Skeletal muscle satellite cell (primary cell): Measurements from ENCODE around the gene MYLIP.

Experiments
- H3K27me3 ChIP-seq: 2 replicates; pipeline ENCODE4 v1.7.0; 2013; ENCODE audit warnings: low read length; ENCODE audit not compliant: control insufficient read depth, insufficient read depth
- H3K36me3 ChIP-seq: 2 replicates; pipeline ENCODE4 v1.7.0; 2013; ENCODE audit warnings: mild to moderate bottlenecking, control low read depth, low read length; ENCODE audit not compliant: insufficient read depth
- H3K4me1 ChIP-seq: 2 replicates; pipeline ENCODE4 v1.7.0; 2013; ENCODE audit warnings: low read length; ENCODE audit not compliant: control insufficient read depth, insufficient read depth
- H3K4me2 ChIP-seq: 2 replicates; pipeline ENCODE4 v1.7.0; 2013; ENCODE audit warnings: mild to moderate bottlenecking, low read length
- H3K4me3 ChIP-seq: 2 replicates; pipeline ENCODE4 v1.7.0; 2013; ENCODE audit warnings: low read length
- H3K9ac ChIP-seq: 2 replicates; pipeline ENCODE4 v1.7.0; 2013; ENCODE audit warnings: mild to moderate bottlenecking, low read depth, low read length, moderate library complexity
- H3K9me3 ChIP-seq: replicated peaks from 2 replicates; pipeline ENCODE4 v1.7.0; 2013; ENCODE audit warnings: mild to moderate bottlenecking, control low read depth, low read length

MYLIP gene

DNA sequence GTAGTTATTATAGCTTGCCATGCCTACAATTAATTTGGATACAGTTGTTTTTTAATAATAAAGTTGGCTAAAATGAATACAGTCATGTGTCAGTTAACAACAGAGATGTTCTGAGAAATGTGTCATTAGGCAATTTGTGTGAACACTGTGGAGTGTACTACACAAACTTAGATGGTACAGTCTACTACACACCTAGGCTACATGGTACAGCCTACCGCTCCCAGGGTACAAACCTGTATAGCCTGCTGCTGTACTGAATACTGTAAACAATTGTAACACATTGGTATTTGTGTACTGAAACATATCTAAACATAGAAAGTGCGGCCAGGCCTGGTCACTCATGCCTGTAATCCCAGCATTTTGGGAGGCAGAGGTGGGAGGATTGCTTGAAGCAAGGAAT, 50.2 kb downstream of the MYLIP start:
- no peaks in the 10 kb centered on the region for H3K27me3 ChIP-seq
- H3K4me2 ChIP-seq = no peak overlapping the region
- H3K9me3 ChIP-seq = no peaks in the 10 kb centered on the region
- no peaks in the 10 kb centered on the region for H3K36me3 ChIP-seq
- H3K9ac ChIP-seq = no peak overlapping the region
- H3K4me3 ChIP-seq = no peak overlapping the region
- H3K4me1 ChIP-seq = peaks cover 8% of the 10 kb centered on the region

DNA sequence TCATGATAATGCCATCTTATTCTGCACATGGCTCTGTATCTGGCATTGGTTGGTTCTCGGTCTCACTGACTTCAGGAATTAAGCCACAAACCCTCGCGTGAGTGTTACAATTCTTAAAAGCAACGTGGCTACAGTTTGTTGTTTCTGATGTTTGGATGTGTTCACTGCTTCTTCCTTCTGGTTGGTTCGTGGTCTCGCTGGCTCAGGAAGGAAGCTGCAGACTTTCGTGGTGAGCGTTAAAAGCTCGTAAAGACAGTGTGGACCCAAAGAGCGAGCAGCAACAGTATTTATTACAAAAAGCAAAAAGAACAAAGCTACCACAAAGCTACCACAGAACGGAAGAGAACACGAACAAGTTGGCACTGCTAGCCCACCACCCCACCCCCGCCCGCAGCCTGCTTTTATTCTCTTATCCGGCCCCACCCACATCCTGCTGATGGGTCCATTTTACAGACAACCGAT, 51.1 kb downstream of the MYLIP start:
- Histone ChIP-seq H3K4me3 (no peak overlapping the region), H3K4me1 (peaks cover 8% of the 10 kb centered on the region), H3K9ac (no peak overlapping the region)

DNA sequence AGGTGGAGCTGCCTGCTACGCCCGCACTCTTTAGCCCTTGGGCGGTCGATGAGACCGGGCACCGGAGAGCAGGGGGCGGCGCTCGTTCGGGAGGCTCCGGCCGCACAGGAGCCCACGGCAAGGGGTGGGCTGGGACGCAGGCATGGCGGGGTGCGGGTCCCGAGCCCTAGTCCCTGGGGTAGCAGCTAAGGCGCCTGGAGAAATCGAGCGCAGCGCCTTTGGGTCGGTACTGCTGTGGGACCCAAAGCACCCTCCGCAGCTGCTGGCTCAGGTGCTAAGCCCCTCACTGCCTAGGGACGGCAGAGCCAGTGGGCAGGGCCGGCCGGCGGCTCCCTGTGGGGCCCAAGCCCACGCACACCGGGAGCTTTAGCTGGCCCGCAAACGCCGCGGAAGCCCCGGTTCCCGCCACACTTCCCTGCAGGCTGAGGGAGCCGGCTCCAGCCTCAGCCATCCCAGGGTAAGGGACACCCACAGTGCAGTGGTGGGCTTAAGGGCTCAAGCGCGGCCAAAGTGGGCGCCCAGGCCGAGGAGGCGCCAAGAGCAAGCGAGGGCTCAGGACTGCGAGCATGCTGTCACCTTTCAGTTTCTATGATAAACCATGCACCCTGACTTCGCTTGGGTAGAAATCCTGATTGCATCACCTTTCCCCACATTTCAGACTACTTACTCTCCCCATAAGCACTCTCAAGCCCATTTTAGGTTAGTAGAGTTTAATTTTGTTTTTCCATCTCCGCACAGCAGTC, 52.0 kb downstream of the MYLIP start:
- H3K4me3 ChIP-seq = no peak overlapping the region
- H3K4me2 ChIP-seq = no peak overlapping the region
- peaks cover 8% of the 10 kb centered on the region for H3K4me1 ChIP-seq
- no peak overlapping the region for H3K9ac ChIP-seq
- no peaks in the 10 kb centered on the region for H3K9me3 ChIP-seq
- H3K36me3 ChIP-seq = no peaks in the 10 kb centered on the region
- peaks cover 10% of the 10 kb centered on the region for H3K27me3 ChIP-seq

More for the DNA sequence above, 51.1 kb downstream of the MYLIP start:
- Histone ChIP-seq H3K36me3 (no peaks in the 10 kb centered on the region), H3K9me3 (no peaks in the 10 kb centered on the region), H3K27me3 (peaks cover 4% of the 10 kb centered on the region), H3K4me2 (no peak overlapping the region)

DNA sequence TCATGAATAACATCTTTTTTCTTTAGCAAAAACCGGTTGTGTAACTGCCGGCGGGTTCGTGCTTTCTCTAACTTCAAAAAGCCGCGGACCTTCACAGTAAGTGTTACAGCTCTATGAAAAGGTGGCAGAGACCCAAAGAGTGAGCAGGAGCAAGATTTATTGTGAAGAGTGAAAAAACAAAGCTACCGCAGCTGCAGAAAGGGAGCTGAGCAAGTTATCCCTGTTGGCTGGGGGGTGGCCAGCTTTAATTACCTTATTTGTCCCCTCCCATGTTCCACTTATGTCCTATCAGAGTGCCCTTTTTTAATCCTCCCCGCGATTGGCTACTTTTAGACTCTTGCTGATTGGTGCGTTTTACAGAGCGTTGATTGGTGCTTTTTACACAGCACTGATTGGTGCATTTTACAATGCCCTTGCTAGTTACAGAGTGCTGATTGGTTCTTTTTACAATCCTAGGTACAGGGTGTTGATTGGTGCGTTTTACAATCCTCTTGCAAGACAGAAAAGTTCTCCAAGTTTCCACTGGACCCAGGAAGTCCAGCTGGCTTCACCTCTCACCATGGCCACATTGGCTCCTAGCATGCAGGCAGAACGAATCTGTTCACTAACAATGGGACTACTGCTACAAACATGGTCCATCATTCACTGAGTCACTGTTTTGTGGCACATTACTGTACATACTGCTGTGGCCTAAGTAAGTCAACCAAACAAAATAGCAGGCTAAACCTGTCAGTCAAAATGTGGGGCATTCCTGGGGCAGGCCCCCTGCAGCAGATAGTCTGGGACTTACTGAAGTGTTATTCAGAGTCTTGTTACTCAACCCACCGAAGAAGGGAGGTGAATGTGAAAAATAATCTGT, 52.8 kb downstream of the MYLIP start:
- H3K9ac ChIP-seq = no peak overlapping the region
- peaks cover 8% of the 10 kb centered on the region for H3K4me1 ChIP-seq
- no peak overlapping the region for H3K4me3 ChIP-seq
- no peak overlapping the region for H3K4me2 ChIP-seq
- H3K9me3 ChIP-seq = no peaks in the 10 kb centered on the region
- peaks cover 15% of the 10 kb centered on the region for H3K27me3 ChIP-seq
- no peaks in the 10 kb centered on the region for H3K36me3 ChIP-seq

DNA sequence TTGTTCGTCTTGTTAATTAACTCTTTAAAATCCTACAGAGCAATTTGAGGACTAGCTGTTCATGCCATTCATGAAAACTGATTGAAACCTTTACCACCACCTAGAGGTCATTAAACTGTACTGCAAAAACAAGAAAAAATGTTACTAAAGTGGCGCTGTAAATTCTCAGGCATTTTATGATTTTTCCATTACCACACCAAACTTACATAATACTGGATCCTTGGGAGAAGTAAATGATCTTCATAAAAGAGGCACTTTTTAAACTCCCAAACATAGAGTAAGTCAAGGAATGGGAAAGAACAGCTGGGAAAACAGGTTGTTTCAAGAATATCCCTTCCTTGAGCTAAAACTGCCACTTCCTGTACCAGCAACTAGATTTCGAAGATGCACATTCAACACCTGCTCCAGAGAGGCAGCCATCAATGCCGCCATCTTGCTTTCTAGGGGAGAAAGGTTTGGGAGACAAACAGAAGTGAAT, 54.3 kb downstream of the MYLIP start:
- peaks cover 28% of the 10 kb centered on the region for H3K27me3 ChIP-seq
- no peaks in the 10 kb centered on the region for H3K9me3 ChIP-seq
- H3K4me3 ChIP-seq = no peak overlapping the region
- no peak overlapping the region for H3K4me2 ChIP-seq
- no peaks in the 10 kb centered on the region for H3K4me1 ChIP-seq
- H3K9ac ChIP-seq = no peak overlapping the region
- H3K36me3 ChIP-seq = no peaks in the 10 kb centered on the region

DNA sequence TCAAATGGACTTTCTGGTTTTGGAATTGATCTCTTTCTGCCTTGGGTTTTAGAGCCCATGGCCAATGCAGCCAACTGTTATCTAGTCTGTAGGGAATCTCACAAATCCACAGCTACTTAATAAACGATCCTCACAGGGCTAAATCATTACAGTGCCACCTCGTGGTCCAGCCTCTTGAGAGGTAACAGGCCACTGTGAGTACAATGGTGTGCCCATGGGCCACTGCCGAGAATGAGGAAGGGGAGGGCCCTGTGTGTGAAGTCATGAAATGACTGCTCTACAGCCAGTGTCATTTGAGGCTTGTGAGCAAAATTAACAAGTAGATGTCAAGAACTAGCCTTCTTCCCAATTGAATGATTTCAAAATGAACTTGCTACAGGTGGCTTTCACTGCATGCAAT, 55.2 kb downstream of the MYLIP start:
- no peak overlapping the region for H3K4me2 ChIP-seq

DNA sequence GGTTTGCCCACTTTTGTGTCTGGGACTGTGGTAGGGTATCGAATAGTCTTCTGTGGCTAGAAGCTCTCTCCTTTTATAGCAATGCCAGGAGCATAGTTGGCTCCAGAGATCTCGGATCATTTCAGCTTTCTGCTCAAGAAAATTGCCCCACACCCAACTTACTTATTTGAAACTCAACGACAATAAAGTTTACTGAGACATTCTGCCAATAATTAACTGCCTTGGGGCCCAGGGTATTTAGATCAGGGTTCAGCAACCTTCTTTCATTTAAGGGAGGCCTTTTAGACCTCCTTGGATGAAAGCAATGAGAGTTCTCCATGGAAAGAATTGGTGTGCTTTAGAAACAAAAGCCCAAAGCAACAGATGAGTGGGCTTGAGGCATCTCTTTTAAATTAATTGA, 55.7 kb downstream of the MYLIP start:
- H3K4me3 ChIP-seq = no peak overlapping the region
- H3K27me3 ChIP-seq = peaks cover 35% of the 10 kb centered on the region

More for the DNA sequence above, 55.2 kb downstream of the MYLIP start:
- Histone ChIP-seq H3K4me1 (no peaks in the 10 kb centered on the region), H3K36me3 (no peaks in the 10 kb centered on the region), H3K9ac (no peak overlapping the region), H3K4me3 (no peak overlapping the region), H3K27me3 (peaks cover 31% of the 10 kb centered on the region), H3K9me3 (no peaks in the 10 kb centered on the region)

DNA sequence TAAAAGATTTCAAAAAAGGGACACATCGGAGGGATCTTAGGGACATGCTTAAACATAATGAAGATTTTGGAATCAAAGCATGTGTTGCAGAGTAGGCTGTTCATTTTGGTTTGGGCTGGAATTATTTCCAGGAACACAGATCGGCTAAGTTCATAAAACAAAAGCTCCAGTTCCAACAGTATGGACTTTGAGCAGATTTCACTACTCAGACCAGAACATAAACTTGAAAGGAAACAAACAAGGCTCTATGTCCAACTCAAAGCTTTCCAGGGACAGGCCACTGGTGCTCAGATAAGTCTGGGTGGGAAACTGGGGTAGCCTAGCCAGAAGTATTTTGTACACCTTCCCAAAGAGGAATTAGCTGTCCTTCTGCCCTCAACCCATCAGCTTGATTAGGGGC, 58.3 kb downstream of the MYLIP start:
- Histone ChIP-seq H3K9ac (no peak overlapping the region), H3K4me2 (no peak overlapping the region), H3K27me3 (peaks cover 39% of the 10 kb centered on the region), H3K4me3 (no peak overlapping the region), H3K4me1 (no peaks in the 10 kb centered on the region), H3K9me3 (no peaks in the 10 kb centered on the region), H3K36me3 (no peaks in the 10 kb centered on the region)

More for the DNA sequence above, 55.7 kb downstream of the MYLIP start:
- Histone ChIP-seq H3K36me3 (no peaks in the 10 kb centered on the region), H3K4me1 (no peaks in the 10 kb centered on the region), H3K9me3 (no peaks in the 10 kb centered on the region), H3K9ac (no peak overlapping the region), H3K4me2 (no peak overlapping the region)

DNA sequence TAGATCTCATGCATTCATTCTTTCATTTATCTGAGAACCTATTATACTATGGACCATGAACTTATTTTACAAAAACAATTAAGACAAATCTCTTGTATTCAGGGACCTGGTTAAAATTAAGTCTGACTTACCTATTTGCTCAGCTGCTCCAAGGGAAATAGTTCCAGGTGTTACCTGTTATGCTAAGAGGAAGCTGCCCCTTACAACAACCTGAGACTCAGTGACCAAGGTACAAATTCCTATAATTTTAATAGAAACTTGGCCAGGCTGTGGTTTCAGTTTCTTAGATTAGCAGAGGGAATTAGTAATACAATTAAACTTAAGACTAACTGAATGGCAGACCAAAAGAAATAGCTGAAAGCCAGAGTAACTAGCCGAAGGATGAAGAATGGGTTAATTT, 61.3 kb downstream of the MYLIP start:
- peaks cover 40% of the 10 kb centered on the region for H3K27me3 ChIP-seq
- no peak overlapping the region for H3K9ac ChIP-seq
- H3K4me3 ChIP-seq = no peak overlapping the region
- no peaks in the 10 kb centered on the region for H3K4me1 ChIP-seq
- no peak overlapping the region for H3K4me2 ChIP-seq
- no peaks in the 10 kb centered on the region for H3K36me3 ChIP-seq
- H3K9me3 ChIP-seq = no peaks in the 10 kb centered on the region

DNA sequence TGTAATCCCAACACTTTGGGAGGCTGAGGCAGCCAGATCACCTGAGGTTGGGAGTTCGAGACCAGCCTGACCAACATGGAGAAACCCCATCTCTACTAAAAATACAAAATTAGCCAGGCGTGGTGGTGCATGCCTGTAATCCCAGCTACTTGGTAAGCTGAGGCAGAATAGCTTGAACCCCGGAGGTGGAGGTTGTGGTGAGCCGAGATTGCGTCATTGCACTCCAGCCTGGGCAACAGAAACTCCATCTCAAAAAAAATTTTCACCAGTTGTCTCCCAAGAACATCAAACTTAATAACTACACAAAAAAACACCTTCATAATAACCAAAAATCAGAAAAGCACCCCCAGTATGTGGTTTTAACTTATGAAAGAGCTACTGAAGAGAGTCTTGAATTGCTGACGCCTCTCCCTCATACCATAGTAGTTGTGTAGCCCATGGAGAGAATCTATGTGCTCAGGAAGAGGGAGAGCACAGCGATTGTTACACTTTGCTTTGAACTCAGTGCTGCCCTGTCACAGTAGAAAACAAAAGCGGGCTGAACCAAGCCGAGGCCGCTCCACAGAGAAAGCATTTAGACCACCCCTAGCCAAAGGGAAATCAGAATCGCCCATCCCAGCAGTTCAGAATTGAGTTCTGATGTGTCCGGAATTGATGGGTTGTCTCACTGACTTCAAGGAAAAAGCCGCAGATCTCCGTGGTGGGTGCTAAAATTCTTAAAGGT, 67.5 kb downstream of the MYLIP start:
- no peaks in the 10 kb centered on the region for H3K36me3 ChIP-seq
- H3K4me1 ChIP-seq = peaks cover 7% of the 10 kb centered on the region
- H3K9me3 ChIP-seq = no peaks in the 10 kb centered on the region
- no peak overlapping the region for H3K4me3 ChIP-seq
- no peak overlapping the region for H3K4me2 ChIP-seq
- H3K9ac ChIP-seq = no peak overlapping the region
- H3K27me3 ChIP-seq = peaks cover 28% of the 10 kb centered on the region

DNA sequence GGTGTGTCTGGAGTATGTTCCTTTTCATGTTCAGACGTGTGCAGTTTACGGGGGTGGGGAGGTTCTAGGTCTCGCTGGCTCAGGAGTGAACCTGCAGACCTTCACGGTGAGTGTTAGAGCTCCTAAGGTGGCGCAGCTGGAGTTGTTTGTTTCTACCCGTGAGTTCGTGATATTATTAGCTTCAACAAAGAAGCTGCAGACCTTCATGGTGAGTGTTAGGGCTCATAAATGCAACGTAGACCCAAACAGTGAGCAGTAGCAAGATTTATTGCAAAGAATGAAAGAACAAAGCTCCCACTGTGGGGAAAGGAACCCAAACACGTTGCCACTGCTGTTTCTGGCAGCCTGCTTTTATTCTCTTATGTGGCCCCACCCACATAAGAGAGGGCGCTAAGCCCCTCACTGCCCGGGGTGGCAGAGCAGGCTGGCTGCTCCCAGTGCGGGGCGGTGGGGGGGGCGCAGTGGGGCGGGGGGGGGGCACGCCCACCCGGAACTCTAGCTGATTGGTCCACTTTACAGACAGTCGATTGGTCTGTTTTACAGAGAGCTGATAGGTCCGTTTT, 68.2 kb downstream of the MYLIP start:
- Histone ChIP-seq H3K36me3 (no peaks in the 10 kb centered on the region), H3K4me2 (no peak overlapping the region), H3K27me3 (peaks cover 28% of the 10 kb centered on the region), H3K4me1 (peaks cover 7% of the 10 kb centered on the region), H3K4me3 (no peak overlapping the region), H3K9ac (no peak overlapping the region), H3K9me3 (no peaks in the 10 kb centered on the region)
